ENCODE measurements around the gene SLC35F6. TPM values are rescaled to one million over a fixed set of nuclear protein-coding genes. Genes with fewer than 3 reads are reported as not detected.

Gene SLC35F6
- total RNA-seq, 1 donor from 2014 or later: 40.8 TPM

GRCh38 chr2:26780203-26780760 is 16.2 kb downstream of the SLC35F6 start:
- no peak for TF ChIP-seq CTCF (IDR thresholded peaks at IDR 0.05)
- no peak for TF ChIP-seq POLR2AphosphoS5 (IDR thresholded peaks at IDR 0.05; ENCODE audit: insufficient read depth in 1 of 2, low read depth in 1 of 2)
- TF ChIP-seq POLR2A (IDR thresholded peaks at IDR 0.05): no peak
- no peaks in the 10 kb centered on the region for H3K27me3 ChIP-seq
- H3K4me3 ChIP-seq: no peak overlapping the region
- no peaks in the 10 kb centered on the region for H3K4me1 ChIP-seq
- intact Hi-C loops (cut with DNase I): no loop called here
- no peak overlapping the region for H3K27ac ChIP-seq
- H3K9me3 ChIP-seq: no peaks in the 10 kb centered on the region
- DNase-seq (ENCODE audit: extremely low spot score in 2 of 2): no peak
- H3K36me3 ChIP-seq: peaks cover 7 to 63% of the 10 kb centered on the region in 2 donors

GRCh38 chr2:26782876-26783704 is 19.0 kb downstream of the SLC35F6 start:
- Histone ChIP-seq H3K27ac (no peak overlapping the region), H3K36me3 (peaks cover 0 to 36% of the 10 kb centered on the region in 2 donors), H3K4me1 (peaks cover 8% of the 10 kb centered on the region), H3K4me3 (no peak overlapping the region), H3K9me3 (no peaks in the 10 kb centered on the region), H3K27me3 (no peaks in the 10 kb centered on the region)
- TF ChIP-seq CTCF (IDR thresholded peaks at IDR 0.05) (no peak), POLR2AphosphoS5 (IDR thresholded peaks at IDR 0.05; ENCODE audit: insufficient read depth in 1 of 2, low read depth in 1 of 2) (no peak), POLR2A (IDR thresholded peaks at IDR 0.05) (no peak)
- no peak for DNase-seq (ENCODE audit: extremely low spot score in 2 of 2)
- intact Hi-C loops (cut with DNase I): no loop called here

GRCh38 chr2:26784570-26785234 is 20.6 kb downstream of the SLC35F6 start:
- Histone ChIP-seq H3K9me3 (no peaks in the 10 kb centered on the region), H3K27me3 (no peaks in the 10 kb centered on the region), H3K27ac (no peak overlapping the region), H3K4me1 (peaks cover 8% of the 10 kb centered on the region), H3K4me3 (no peak overlapping the region), H3K36me3 (peaks cover 0 to 20% of the 10 kb centered on the region in 2 donors)
- TF ChIP-seq CTCF (IDR thresholded peaks at IDR 0.05): no peak
- no peak for TF ChIP-seq POLR2AphosphoS5 (IDR thresholded peaks at IDR 0.05; ENCODE audit: insufficient read depth in 1 of 2, low read depth in 1 of 2)
- TF ChIP-seq POLR2A (IDR thresholded peaks at IDR 0.05): no peak
- intact Hi-C loops (cut with DNase I): no loop called here
- DNase-seq (ENCODE audit: extremely low spot score in 2 of 2): no peak

GRCh38 chr2:26785431-26786206 is 21.5 kb downstream of the SLC35F6 start, which contains the start of gene CENPA:
CENPA (plus strand) TSS chr2:26786056; CDS start chr2:26786197, 141 bp downstream.
- H3K36me3 ChIP-seq: peaks cover 0 to 11% of the 10 kb centered on the region in 2 donors
- intact Hi-C loops (cut with DNase I): no loop called here
- TF ChIP-seq POLR2AphosphoS5 (IDR thresholded peaks at IDR 0.05; ENCODE audit: insufficient read depth in 1 of 2, low read depth in 1 of 2): peak; percentile 69 to 96
- peak in 1 of 3 experiments; percentile 36 for TF ChIP-seq CTCF (IDR thresholded peaks at IDR 0.05)
- TF ChIP-seq POLR2A (IDR thresholded peaks at IDR 0.05): no peak
- H3K27me3 ChIP-seq: no peaks in the 10 kb centered on the region
- H3K4me3 ChIP-seq: peak within 1 kb of the TSS; percentile 67 to 86
- peak within 1 kb of the TSS; percentile 15 for H3K27ac ChIP-seq
- H3K9me3 ChIP-seq: no peaks in the 10 kb centered on the region
- DNase-seq (ENCODE audit: extremely low spot score in 2 of 2): peak in 1 of 2 donors; percentile 98
- H3K4me1 ChIP-seq: peaks cover 8% of the 10 kb centered on the region

All from vagina (tissue), 2 donors.